ENCODE data around the gene LNX2.

- TF ChIP-seq CTCF (IDR thresholded peaks at IDR 0.05; ENCODE audit: borderline replicate concordance, extremely low read depth, low read length, poor library complexity, severe bottlenecking) (no peak), EZH2 (IDR thresholded peaks at IDR 0.05; ENCODE audit: borderline replicate concordance, low read depth, low read length, severe bottlenecking) (no peak)
Observed at GRCh38 chr13:27592865-27593264, 27.5 kb downstream of the LNX2 start.
